IPS DF 6.9 (cell line): ENCODE measurements around the gene RNF4.

Experiments used
- DNase-seq: peaks from one replicate; pipeline ENCODE4 v3.0.0-alpha.2; 2013; ENCODE audit warnings: low read depth, low spot score
- H3K27ac ChIP-seq: one replicate; pipeline ENCODE4 v1.5.1; 2013; ENCODE audit warnings: low read length, control low read depth
- H3K27me3 ChIP-seq: 2 replicates; pipeline ENCODE4 v1.6.1; 2013; ENCODE audit warnings: mild to moderate bottlenecking, low read length; ENCODE audit not compliant: control insufficient read depth, insufficient read depth
- H3K36me3 ChIP-seq: 2 replicates; pipeline ENCODE4 v1.6.1; 2013; ENCODE audit warnings: low read length; ENCODE audit not compliant: control insufficient read depth, insufficient read depth
- H3K4me1 ChIP-seq: 2 replicates; pipeline ENCODE4 v1.6.1; 2013; ENCODE audit warnings: low read length; ENCODE audit not compliant: control insufficient read depth, insufficient read depth
- H3K4me3 ChIP-seq: 2 replicates; pipeline ENCODE4 v1.5.1; 2013; ENCODE audit warnings: mild to moderate bottlenecking, low read length
- H3K9me3 ChIP-seq: 2 replicates; pipeline ENCODE4 v1.6.1; 2013; ENCODE audit warnings: low read length, inconsistent platforms; ENCODE audit not compliant: control insufficient read depth, insufficient read depth
- WGBS: extraction: QIAGEN DNeasy Blood & Tissue Kit; methylation state at CpG from one replicate; pipeline ENCODE4 v1.1.7; 2013; ENCODE audit warnings: mixed read lengths, missing lambda C conversion rate; ENCODE audit not compliant: insufficient read length, insufficient coverage; 5-methylcytosine and 5-hydroxymethylcytosine counted together

Gene RNF4, protein sequence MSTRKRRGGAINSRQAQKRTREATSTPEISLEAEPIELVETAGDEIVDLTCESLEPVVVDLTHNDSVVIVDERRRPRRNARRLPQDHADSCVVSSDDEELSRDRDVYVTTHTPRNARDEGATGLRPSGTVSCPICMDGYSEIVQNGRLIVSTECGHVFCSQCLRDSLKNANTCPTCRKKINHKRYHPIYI

DNA sequence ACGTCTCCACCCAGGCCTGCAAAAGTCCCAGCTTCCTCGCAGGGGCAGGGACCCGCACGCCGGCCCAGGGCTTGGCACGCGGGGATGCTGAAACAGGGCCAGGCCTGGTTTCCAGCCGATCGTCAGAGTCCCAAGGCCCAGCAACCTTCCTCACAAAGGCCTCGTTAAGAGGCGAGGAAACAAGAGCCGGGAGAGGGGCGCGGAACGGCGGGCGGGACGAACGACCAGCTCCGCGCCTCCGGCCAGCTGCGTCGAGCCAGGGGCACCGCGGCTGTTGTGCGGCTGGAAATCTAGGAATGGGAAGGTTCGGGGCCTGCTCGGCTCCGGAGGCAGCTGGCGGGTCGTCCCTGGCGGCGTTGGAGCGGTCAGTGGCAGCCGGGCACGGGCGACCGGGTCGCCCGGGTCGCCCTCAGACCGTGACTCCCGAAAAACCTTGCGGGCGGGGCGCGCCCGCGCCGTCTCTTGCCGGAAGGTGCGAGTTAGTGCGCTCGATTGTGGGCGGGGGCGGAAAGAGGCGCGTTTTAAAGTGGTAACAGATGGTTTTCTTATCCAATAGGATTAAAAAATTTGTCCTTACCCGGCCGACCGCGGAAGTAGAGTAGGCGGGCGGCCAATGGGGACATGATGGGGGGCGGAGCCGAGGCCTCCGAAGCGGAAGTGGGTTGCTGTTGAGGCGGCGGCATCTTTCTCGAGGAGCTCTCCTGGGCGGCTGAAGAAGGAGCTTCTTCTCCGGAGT, at the start of gene RNF4:
Gene RNF4, plus strand, starts transcription at position 651 of the 736 bp plus-strand sequence. CDS start 21,388 bp downstream, outside the sequence.
- DNase-seq, result peak; percentile 72
- Histone ChIP-seq H3K27me3 (no peaks in the 10 kb centered on the region), H3K27ac (no peak within 1 kb of the TSS), H3K36me3 (peaks cover 2% of the 10 kb centered on the region; the same call in 1 of the 2 replicates), H3K4me1 (no peaks in the 10 kb centered on the region), H3K9me3 (no peaks in the 10 kb centered on the region), H3K4me3 (peak within 1 kb of the TSS; percentile 87)
- WGBS, result no CpG with 5 or more reads among the region's 74 CpGs

DNA sequence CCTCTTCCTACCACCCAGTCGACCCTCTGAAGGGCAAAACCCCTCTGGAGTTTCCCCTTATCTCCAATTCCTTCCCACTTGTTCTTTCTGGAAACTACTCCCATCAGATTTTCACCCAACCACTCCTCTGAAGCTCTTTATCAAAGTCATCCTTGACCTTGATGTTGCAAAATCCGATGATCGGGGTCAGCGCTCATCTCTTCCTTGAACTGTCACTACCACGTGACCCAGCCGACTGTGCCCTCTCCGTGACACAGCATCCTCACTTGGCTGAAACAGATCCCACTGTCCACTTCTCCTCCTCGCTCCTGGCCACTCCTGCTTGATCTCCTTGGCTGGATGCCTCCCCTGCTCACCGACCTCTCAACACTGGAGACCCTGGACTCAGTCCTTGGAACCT, 49.1 kb upstream of the RNF4 start:
- no peaks in the 10 kb centered on the region for H3K36me3 ChIP-seq
- DNase-seq, result no peak
- no peak overlapping the region for H3K27ac ChIP-seq
- H3K4me1 ChIP-seq, result peaks cover 3% of the 10 kb centered on the region
- peaks cover 37% of the 10 kb centered on the region; the same call in 1 of the 2 replicates for H3K27me3 ChIP-seq
- no peaks in the 10 kb centered on the region for H3K9me3 ChIP-seq
- H3K4me3 ChIP-seq, result no peak overlapping the region
- no CpG with 5 or more reads among the region's 9 CpGs for WGBS

DNA sequence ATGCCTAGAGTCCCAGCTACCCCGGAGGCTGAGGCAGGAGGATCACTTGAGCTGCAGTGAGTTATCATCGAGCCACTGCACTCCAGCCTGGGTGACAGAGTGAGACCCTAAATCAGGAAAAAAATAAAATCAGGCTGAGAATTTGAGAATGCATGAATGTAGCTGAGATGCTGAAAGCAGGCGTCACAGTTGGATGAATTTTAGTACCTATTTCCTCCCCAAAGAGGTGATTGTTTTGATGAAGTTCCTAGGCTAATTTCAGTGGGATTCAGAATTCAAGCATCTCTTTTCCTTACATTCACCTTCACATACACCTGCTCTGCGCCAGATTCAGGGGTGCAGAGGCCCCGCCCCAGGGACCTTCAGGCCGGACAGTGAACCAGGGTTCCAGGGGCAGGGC, 47.0 kb upstream of the RNF4 start:
- no peaks in the 10 kb centered on the region for H3K9me3 ChIP-seq
- no CpG with 5 or more reads among the region's 6 CpGs for WGBS
- H3K27ac ChIP-seq, result no peak overlapping the region
- H3K4me1 ChIP-seq, result peaks cover 3% of the 10 kb centered on the region
- peaks cover 22% of the 10 kb centered on the region; the same call in 1 of the 2 replicates for H3K27me3 ChIP-seq
- no peaks in the 10 kb centered on the region for H3K36me3 ChIP-seq
- DNase-seq, result no peak
- H3K4me3 ChIP-seq, result no peak overlapping the region

DNA sequence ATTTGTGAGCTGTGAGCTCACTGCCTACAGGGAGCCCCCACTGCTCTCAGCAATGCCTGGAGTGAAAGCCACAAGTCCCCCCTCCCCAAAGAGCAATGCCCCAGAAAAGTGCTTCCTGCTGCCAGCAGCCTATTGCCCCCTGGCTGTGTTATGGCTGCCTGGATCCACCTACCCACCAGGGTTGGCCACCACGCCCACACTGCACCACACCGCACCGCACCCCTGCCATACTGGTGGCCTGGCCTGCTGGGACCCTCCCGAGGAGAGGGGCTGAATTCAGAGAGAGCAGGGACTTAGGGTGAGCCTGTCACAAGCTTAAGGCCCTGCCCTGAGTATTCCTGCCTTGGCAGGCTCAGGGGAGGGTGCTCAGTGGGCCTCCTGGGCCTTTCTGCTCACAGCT, 45.8 kb upstream of the RNF4 start:
- Histone ChIP-seq H3K36me3 (no peaks in the 10 kb centered on the region), H3K4me1 (peaks cover 3% of the 10 kb centered on the region)

DNA sequence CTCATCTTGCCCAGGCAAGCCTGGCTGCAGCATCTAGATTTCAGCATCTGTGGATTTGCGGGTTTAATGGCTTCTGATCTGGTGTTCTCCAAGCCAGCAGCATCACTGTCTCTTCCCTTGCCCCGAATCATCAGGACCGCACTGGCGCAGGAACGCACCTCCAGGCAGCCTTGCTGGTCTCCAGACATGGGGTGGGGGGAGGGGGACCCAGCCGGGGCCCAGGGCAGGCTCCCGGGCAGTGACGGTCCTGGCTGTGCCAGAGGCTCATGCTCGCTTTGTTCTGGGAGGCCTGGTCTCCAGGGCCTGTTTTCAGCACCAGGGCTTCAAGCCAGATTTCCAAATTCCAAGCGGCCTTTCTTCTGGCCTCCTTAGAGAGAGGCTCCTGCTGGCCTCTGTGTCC, 45.2 kb upstream of the RNF4 start:
- DNase-seq, result no peak
- Histone ChIP-seq H3K9me3 (no peaks in the 10 kb centered on the region), H3K36me3 (no peaks in the 10 kb centered on the region), H3K4me1 (peaks cover 3% of the 10 kb centered on the region), H3K27me3 (peaks cover 13% of the 10 kb centered on the region; the same call in 1 of the 2 replicates), H3K27ac (no peak overlapping the region), H3K4me3 (no peak overlapping the region)
- WGBS, result no CpG with 5 or more reads among the region's 10 CpGs

More for the DNA sequence above, 45.8 kb upstream of the RNF4 start:
- peaks cover 13% of the 10 kb centered on the region; the same call in 1 of the 2 replicates for H3K27me3 ChIP-seq
- H3K4me3 ChIP-seq, result no peak overlapping the region
- H3K9me3 ChIP-seq, result no peaks in the 10 kb centered on the region
- DNase-seq, result no peak
- no peak overlapping the region for H3K27ac ChIP-seq
- no CpG with 5 or more reads among the region's 4 CpGs for WGBS

DNA sequence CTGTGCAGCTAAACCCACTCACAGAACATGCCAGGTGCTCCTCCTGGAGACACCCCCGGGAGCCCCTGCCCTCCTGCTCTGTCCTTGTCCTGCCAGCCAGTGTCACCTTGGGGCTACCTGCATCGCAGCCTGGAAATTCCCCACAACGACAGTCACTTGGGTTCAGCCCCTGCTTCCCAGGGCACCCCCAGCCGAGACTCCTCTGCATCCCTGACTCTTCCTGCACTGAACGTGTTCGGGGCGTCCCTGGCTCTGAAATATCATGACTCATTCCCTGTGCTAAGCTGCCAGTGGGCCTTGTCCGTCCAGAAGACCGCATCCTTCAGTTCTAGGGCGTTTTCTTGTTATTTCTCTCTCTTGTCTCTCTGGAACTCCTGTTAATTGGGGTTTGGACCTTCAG, 44.3 kb upstream of the RNF4 start:
- WGBS, result no CpG with 5 or more reads among the region's 10 CpGs

DNA sequence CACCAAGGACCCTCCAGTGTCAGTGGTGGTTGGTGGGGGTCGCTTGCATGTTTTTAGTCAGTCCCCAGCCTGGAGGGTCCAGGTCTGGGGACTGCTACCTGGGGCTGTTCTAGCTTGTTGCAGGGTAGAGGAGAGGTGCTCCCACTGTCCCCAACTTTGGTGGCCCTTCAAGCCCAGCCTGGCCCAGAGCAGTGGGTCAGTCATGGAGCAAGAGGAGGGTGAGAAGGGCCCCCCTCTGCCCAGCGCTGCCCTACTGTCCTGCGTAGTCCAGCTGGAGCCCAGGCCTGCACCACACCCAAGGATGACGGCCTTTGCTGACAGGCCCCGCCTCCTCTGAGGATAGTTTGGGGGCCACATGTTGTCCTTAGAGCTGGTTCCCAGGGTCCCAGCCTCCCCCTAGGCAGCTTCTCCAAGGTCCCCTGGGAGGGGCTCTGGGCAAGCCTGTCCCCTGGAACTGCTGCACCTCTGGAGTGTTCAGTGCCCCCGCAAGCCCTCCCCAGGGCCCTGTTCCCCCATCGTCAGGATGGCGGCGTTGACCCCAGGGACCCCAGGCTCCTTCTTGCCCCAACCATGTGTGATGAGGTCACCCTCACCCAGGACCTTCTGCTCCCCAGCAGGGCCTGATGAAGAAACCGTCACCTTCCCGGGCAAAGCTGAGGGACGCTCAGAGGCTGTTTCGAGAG, 43.4 kb upstream of the RNF4 start:
- Histone ChIP-seq H3K27me3 (peaks cover 3% of the 10 kb centered on the region; the same call in 1 of the 2 replicates), H3K36me3 (no peaks in the 10 kb centered on the region), H3K4me1 (no peaks in the 10 kb centered on the region; the same call in 1 of the 2 replicates), H3K4me3 (no peak overlapping the region), H3K27ac (no peak overlapping the region), H3K9me3 (no peaks in the 10 kb centered on the region)
- DNase-seq, result no peak
- WGBS, result no CpG with 5 or more reads among the region's 13 CpGs

More for the DNA sequence above, 44.3 kb upstream of the RNF4 start:
- DNase-seq, result no peak
- H3K27me3 ChIP-seq, result peaks cover 12% of the 10 kb centered on the region; the same call in 1 of the 2 replicates
- no peaks in the 10 kb centered on the region for H3K36me3 ChIP-seq
- no peaks in the 10 kb centered on the region; the same call in 1 of the 2 replicates for H3K4me1 ChIP-seq
- H3K4me3 ChIP-seq, result no peak overlapping the region
- H3K27ac ChIP-seq, result no peak overlapping the region
- H3K9me3 ChIP-seq, result no peaks in the 10 kb centered on the region

DNA sequence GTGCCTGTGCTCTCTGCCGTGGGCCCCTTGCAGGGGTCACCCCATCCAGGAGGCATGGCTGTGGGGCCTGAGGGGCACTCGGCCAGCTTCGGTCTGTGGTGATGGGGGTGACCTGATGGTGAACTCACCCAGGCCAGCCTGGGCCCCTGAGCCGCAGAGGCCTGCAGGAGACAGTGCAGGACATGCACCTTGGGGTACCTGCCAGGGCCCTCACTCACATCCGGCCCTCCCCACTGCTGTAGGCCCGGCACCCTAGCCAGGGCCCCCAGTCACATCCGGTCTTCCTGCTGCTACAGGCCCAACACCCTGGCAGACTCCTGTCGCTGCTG, 42.9 kb upstream of the RNF4 start:
- Histone ChIP-seq H3K4me3 (no peak overlapping the region), H3K27ac (no peak overlapping the region), H3K27me3 (no peaks in the 10 kb centered on the region), H3K36me3 (no peaks in the 10 kb centered on the region), H3K4me1 (no peaks in the 10 kb centered on the region; the same call in 1 of the 2 replicates), H3K9me3 (no peaks in the 10 kb centered on the region)
- no CpG with 5 or more reads among the region's 8 CpGs for WGBS
- DNase-seq, result no peak

DNA sequence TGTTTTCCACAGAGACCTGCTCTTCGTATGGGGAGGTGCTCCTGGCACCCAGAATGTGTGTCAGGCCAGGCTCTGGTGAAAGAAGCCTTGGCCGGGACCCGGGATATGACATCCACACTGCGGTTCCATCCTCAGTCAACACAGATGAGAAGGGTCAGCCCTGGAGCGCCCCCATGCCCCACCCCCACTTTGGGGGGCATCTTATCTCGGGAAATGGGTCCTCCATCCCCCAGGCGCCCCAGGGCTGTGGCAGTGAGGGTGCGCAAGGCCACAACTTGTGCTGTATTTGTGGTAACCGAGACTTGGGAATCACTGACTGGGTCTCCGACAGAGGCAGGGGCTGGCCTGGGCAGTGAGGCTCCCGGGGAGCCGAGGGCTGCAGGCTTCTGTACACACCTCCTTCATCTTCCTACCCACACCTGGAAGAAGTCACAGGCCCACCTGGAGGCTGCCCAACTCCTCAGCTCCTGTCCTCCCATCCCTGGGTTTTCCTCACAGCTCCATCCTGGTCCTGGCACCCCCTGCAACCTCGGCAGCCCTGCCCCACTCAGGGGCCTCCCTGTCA, 42.1 kb upstream of the RNF4 start:
- WGBS, result no CpG with 5 or more reads among the region's 13 CpGs
- no peak for DNase-seq

More for the DNA sequence above, 42.1 kb upstream of the RNF4 start:
- Histone ChIP-seq H3K4me1 (no peaks in the 10 kb centered on the region; the same call in 1 of the 2 replicates), H3K36me3 (no peaks in the 10 kb centered on the region), H3K9me3 (no peaks in the 10 kb centered on the region), H3K27ac (no peak overlapping the region), H3K4me3 (no peak overlapping the region), H3K27me3 (no peaks in the 10 kb centered on the region)
